SU-DHL-6 (cell line): ENCODE results near the gene CIAO3.

Experiments
- H2AFZ ChIP-seq: fragments of 200-600 bp; sonication (generic); 2 replicates; pipeline ENCODE4 v1.6.1; 2014; ENCODE audit warnings: low read depth, mild to moderate bottlenecking, moderate library complexity, mixed read lengths, antibody characterized with exemption, low read length; ENCODE audit not compliant: severe bottlenecking
- H3F3A ChIP-seq: fragments of 200-600 bp; shearing (Covaris generic); 2 replicates; pipeline ENCODE4 v1.6.0; 2016; ENCODE audit warnings: antibody characterized with exemption, mild to moderate bottlenecking; ENCODE audit not compliant: insufficient read depth
- H3K27ac ChIP-seq: fragments of 200-600 bp; sonication (generic); 2 replicates; pipeline ENCODE4 v1.5.1; 2016; ENCODE audit warnings: low read depth, mild to moderate bottlenecking, low read length, moderate library complexity, mixed read lengths
- H3K27me3 ChIP-seq: fragments of 200-600 bp; sonication (generic), shearing (Covaris generic); 2 replicates; pipeline ENCODE4 v1.6.0; 2014; ENCODE audit warnings: mild to moderate bottlenecking, low read length
- H3K36me3 ChIP-seq: fragments of 200-600 bp; sonication (generic); 2 replicates; pipeline ENCODE4 v1.6.1; 2014; ENCODE audit warnings: mild to moderate bottlenecking, low read length, mixed read lengths
- H3K4me2 ChIP-seq: fragments of 300-600, 200-600 bp; shearing (Covaris generic), sonication (generic); 2 replicates; pipeline ENCODE4 v1.6.0; 2014; ENCODE audit warnings: low read length, low read depth, mild to moderate bottlenecking; ENCODE audit not compliant: poor library complexity, severe bottlenecking
- H3K4me3 ChIP-seq: fragments of 200-600 bp; sonication (generic); 2 replicates; pipeline ENCODE4 v1.5.1; 2014; ENCODE audit warnings: antibody characterized with exemption, low read length, mild to moderate bottlenecking, mixed read lengths; ENCODE audit not compliant: insufficient read depth, poor library complexity, severe bottlenecking
- H3K79me2 ChIP-seq: fragments of 200-600 bp; sonication (generic); 2 replicates; pipeline ENCODE4 v1.6.1; 2014; ENCODE audit warnings: mild to moderate bottlenecking, low read length, moderate library complexity; ENCODE audit not compliant: insufficient read depth
- H3K9ac ChIP-seq: fragments of 200-600 bp; sonication (generic); 2 replicates; pipeline ENCODE4 v1.7.0; 2014; ENCODE audit warnings: mild to moderate bottlenecking, low read length
- H3K9me2 ChIP-seq: fragments of 200-600 bp; sonication (generic); replicated peaks from 2 replicates; pipeline ENCODE4 v1.6.1; 2014; ENCODE audit warnings: low read length; ENCODE audit not compliant: insufficient read depth
- H3K9me3 ChIP-seq: fragments of 200-600 bp; sonication (generic); 2 replicates; pipeline ENCODE4 v1.6.1; 2014; ENCODE audit warnings: low read length, mixed read lengths; ENCODE audit not compliant: insufficient read depth
- H4K20me1 ChIP-seq: fragments of 200-600 bp; sonication (generic); 2 replicates; pipeline ENCODE4 v1.6.1; 2014; ENCODE audit warnings: low read depth, mild to moderate bottlenecking, antibody characterized with exemption, low read length, moderate library complexity, mixed read lengths
- CTCF ChIP-seq: fragments of 200-600 bp; sonication (generic); IDR thresholded peaks from one replicate; pipeline ENCODE4 v1.5.1; 2017; ENCODE audit warnings: antibody characterized with exemption, mild to moderate bottlenecking, low read length, moderate library complexity; ENCODE audit not compliant: insufficient read depth, poor library complexity, severe bottlenecking
- EZH2phosphoT487 ChIP-seq: fragments of 200-600 bp; sonication (generic), shearing (Covaris generic); conservative IDR thresholded peaks from 2 replicates; pipeline ENCODE4 v1.6.1; 2018; ENCODE audit warnings: mild to moderate bottlenecking, antibody characterized with exemption, low read length, moderate library complexity, mixed read lengths

CIAO3 gene

GRCh38 chr16:680967-681745, 59.6 kb downstream of the CIAO3 start:
- TF ChIP-seq CTCF (peak; percentile 10), EZH2phosphoT487 (no peak)
- no peak overlapping the region for H2AFZ ChIP-seq
- H3K79me2 ChIP-seq, result peaks cover 23% of the 10 kb centered on the region; the same call in 1 of the 2 replicates
- H3K9me2 ChIP-seq, result no peaks in the 10 kb centered on the region
- H3K4me2 ChIP-seq, result peak overlapping the region; percentile 57
- peak overlapping the region; percentile 51 for H3K27ac ChIP-seq
- H4K20me1 ChIP-seq, result no peaks in the 10 kb centered on the region
- no peaks in the 10 kb centered on the region for H3K27me3 ChIP-seq
- peak overlapping the region; percentile 75 for H3K9ac ChIP-seq
- H3K9me3 ChIP-seq, result no peaks in the 10 kb centered on the region
- peaks cover 9% of the 10 kb centered on the region; the same call in 1 of the 2 replicates for H3F3A ChIP-seq
- no peaks in the 10 kb centered on the region for H3K36me3 ChIP-seq
- peak overlapping the region; percentile 62 for H3K4me3 ChIP-seq

- H3K36me3 ChIP-seq, result no peaks in the 10 kb centered on the region
- peak overlapping the region; percentile 62 for H3K4me3 ChIP-seq
- H3K27ac ChIP-seq, result peak overlapping the region; percentile 51
- no peaks in the 10 kb centered on the region for H4K20me1 ChIP-seq
- H2AFZ ChIP-seq, result no peak overlapping the region
- H3K4me2 ChIP-seq, result peak overlapping the region; percentile 57
- peaks cover 23% of the 10 kb centered on the region; the same call in 1 of the 2 replicates for H3K79me2 ChIP-seq
- H3K9me2 ChIP-seq, result no peaks in the 10 kb centered on the region
- TF ChIP-seq EZH2phosphoT487 (no peak), CTCF (no peak)
- peaks cover 9% of the 10 kb centered on the region; the same call in 1 of the 2 replicates for H3F3A ChIP-seq
- peak overlapping the region; percentile 75 for H3K9ac ChIP-seq
- H3K9me3 ChIP-seq, result no peaks in the 10 kb centered on the region
- H3K27me3 ChIP-seq, result no peaks in the 10 kb centered on the region
Observed at GRCh38 chr16:680625-680945, 60.2 kb downstream of the CIAO3 start.

- H3K79me2 ChIP-seq, result peaks cover 23% of the 10 kb centered on the region; the same call in 1 of the 2 replicates
- H3K9ac ChIP-seq, result peak within 1 kb of the TSS; percentile 75
Observed at GRCh38 chr16:679814-680624, 60.8 kb downstream of the CIAO3 start, which contains the start of gene STUB1. TSS of gene STUB1 (plus strand) at chr16:680410. CDS start at chr16:680526, 116 bp downstream.

More at GRCh38 chr16:679814-680624, 60.8 kb downstream of the CIAO3 start, which contains the start of gene STUB1:
- Histone ChIP-seq H3K9me3 (no peaks in the 10 kb centered on the region), H3K27me3 (no peaks in the 10 kb centered on the region), H3K9me2 (no peaks in the 10 kb centered on the region), H4K20me1 (no peaks in the 10 kb centered on the region), H3K36me3 (no peaks in the 10 kb centered on the region), H3K4me2 (peak within 1 kb of the TSS; percentile 63), H3F3A (peaks cover 9% of the 10 kb centered on the region; the same call in 1 of the 2 replicates), H2AFZ (peak within 1 kb of the TSS; percentile 90), H3K27ac (peak within 1 kb of the TSS; percentile 69), H3K4me3 (peak within 1 kb of the TSS; percentile 62)
- TF ChIP-seq CTCF (no peak), EZH2phosphoT487 (no peak)
